Suprapubic skin (tissue), 4 donors: Measurements from ENCODE around the gene NME7.

ENCODE experiments used
- CTCF ChIP-seq, 2 donors: fragments of 200-600 bp in 1 of 2; fragments of 450-650 bp in 1 of 2; sonication (generic) in 1 of 2; IDR thresholded peaks; one replicate each; pipeline ENCODE4 v1.5.1; 2016 to 2019; ENCODE audit warnings: antibody characterized with exemption in 2 of 2, mild to moderate bottlenecking in 1 of 2, moderate library complexity in 1 of 2
- POLR2A ChIP-seq, 2 donors: fragments of 450-650 bp; IDR thresholded peaks; one replicate each; pipeline ENCODE4 v1.6.1; 2017; ENCODE audit warnings: antibody characterized with exemption in 2 of 2, mild to moderate bottlenecking in 2 of 2, moderate library complexity in 2 of 2
- POLR2AphosphoS5 ChIP-seq, 3 donors: sonication (generic); formaldehyde crosslinking; IDR thresholded peaks; one replicate each; pipeline ENCODE4 v1.6.1; 2017; ENCODE audit warnings: antibody characterized with exemption in 3 of 3

DNA sequence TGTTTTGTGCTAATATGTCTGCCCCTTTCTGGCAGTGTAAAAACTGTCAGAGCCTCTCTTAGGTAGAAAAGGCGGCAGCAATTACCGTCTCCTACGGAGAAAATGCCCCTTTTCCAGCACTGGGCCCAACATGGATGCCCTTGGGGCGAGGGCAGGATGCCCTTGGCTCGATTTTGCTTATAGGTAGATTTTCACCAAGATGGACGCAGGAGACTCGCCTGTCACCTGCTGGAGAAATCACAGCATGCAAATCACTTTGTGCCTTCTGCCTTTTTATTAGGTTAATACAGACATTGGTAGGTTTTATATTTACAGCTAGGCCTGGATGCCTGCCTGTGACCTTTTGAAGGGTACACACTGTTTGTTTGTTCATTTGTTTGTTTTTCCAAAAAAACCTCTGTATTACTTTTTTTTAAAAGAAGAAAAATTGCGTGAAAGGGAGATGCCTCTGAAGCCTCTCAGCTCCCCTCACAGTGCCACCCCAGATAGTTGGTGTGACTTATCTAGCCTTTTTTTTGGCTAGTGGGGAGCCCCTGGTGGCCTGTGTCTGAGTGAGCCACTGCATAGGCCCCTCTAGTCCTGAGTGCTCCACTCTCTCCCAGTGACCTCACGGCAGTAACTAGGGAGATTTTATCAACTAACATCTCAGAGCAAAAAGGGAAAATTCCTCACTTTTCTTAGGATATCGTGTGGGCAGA is 258.6 kb downstream of the NME7 start:
- TF ChIP-seq CTCF (IDR thresholded peaks at IDR 0.05) (peak in 1 of 2 donors; percentile 8), POLR2AphosphoS5 (IDR thresholded peaks at IDR 0.05) (no peak), POLR2A (IDR thresholded peaks at IDR 0.05) (no peak)
